ENCODE results near the gene CD300H. TPM values are rescaled to one million over a fixed set of nuclear protein-coding genes. Genes with fewer than 3 reads are reported as not detected.

The CD300H gene
- total RNA-seq, 1 donor from 2014 or later = not detected

GRCh38 chr17:74532115-74532514, 35.2 kb downstream of the CD300H start:
- H4K20me1 ChIP-seq (ENCODE audit: low read depth) = no peaks in the 10 kb centered on the region
- no peak overlapping the region for H3K9ac ChIP-seq
- Mint-ChIP-seq H3K27me3 (ENCODE audit: insufficient read depth, low read depth) (peaks cover 11% of the 10 kb centered on the region), H3K36me3 (no peaks in the 10 kb centered on the region), H3K9me3 (peaks cover 6% of the 10 kb centered on the region), H3K27ac (no peak overlapping the region), H3K4me3 (no peak overlapping the region), H3K4me1 (no peaks in the 10 kb centered on the region)
- H3K27me3 ChIP-seq = peaks cover 23% of the 10 kb centered on the region
- no peak for DNase-seq (ENCODE audit: low spot score)
- H3F3A ChIP-seq (ENCODE audit: low read depth) = no peaks in the 10 kb centered on the region
- no peak overlapping the region for H2AFZ ChIP-seq (replicated peaks)
- no peak overlapping the region for H3K27ac ChIP-seq
- TF ChIP-seq EZH2phosphoT487 (IDR thresholded peaks at IDR 0.05) (no peak), EZH2 (IDR thresholded peaks at IDR 0.05) (no peak), CTCF (IDR thresholded peaks at IDR 0.05) (no peak)
- H3K79me2 ChIP-seq (ENCODE audit: low read depth) = no peaks in the 10 kb centered on the region
- no peak overlapping the region for H3K4me3 ChIP-seq
- no peaks in the 10 kb centered on the region for H3K36me3 ChIP-seq
- H3K9me3 ChIP-seq (ENCODE audit: low read depth) = no peaks in the 10 kb centered on the region
- no peak overlapping the region for H3K4me2 ChIP-seq
- H3K4me1 ChIP-seq = no peaks in the 10 kb centered on the region

DNA sequence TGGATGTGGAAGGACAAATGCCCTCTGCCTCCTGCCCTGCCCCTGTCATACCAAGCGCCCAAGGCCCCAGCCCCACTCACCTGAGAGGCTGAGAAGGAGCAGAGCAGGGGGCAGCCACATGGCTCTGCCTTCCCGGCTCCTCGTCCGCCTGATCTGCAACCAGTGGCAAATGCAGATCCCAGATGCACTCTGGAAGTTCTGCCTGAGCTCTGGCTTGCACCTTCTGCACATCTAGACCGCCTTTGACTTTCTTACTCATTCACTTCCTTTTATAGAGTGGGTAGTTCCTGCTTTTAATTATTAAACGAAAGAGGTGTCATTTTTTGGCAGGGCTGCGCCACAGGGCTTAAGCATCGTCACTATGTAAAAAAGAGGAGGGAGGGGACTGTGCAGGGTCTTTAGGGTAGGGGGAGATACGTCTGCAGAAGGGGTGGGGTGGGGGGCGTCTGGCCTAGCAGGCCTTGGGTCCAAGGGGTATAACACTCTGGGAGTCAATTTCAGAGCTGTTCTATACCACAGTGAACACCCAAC, 36.0 kb downstream of the CD300H start, which contains the start of gene CD300LB:
TSS of gene CD300LB (minus strand) at position 245 of the 531 bp plus-strand sequence. CDS start at position 120, 125 bp downstream.
- Histone ChIP-seq H3K79me2 (ENCODE audit: low read depth) (no peaks in the 10 kb centered on the region), H3K4me3 (no peak within 1 kb of the TSS), H3K36me3 (no peaks in the 10 kb centered on the region), H3K4me2 (no peak within 1 kb of the TSS), H3K27ac (no peak within 1 kb of the TSS), H3K27me3 (peaks cover 17% of the 10 kb centered on the region), H3K9me3 (ENCODE audit: low read depth) (no peaks in the 10 kb centered on the region), H3K9ac (no peak within 1 kb of the TSS), H2AFZ (replicated peaks) (no peak within 1 kb of the TSS), H4K20me1 (ENCODE audit: low read depth) (no peaks in the 10 kb centered on the region), H3F3A (ENCODE audit: low read depth) (no peaks in the 10 kb centered on the region), H3K4me1 (no peaks in the 10 kb centered on the region)
- H3K4me1 Mint-ChIP-seq = no peaks in the 10 kb centered on the region
- H3K27me3 Mint-ChIP-seq (ENCODE audit: insufficient read depth, low read depth) = peaks cover 14% of the 10 kb centered on the region
- no peak within 1 kb of the TSS for H3K4me3 Mint-ChIP-seq
- H3K36me3 Mint-ChIP-seq = no peaks in the 10 kb centered on the region
- H3K27ac Mint-ChIP-seq = no peak within 1 kb of the TSS
- H3K9me3 Mint-ChIP-seq = peaks cover 6% of the 10 kb centered on the region
- no peak for DNase-seq (ENCODE audit: low spot score)
- TF ChIP-seq EZH2phosphoT487 (IDR thresholded peaks at IDR 0.05) = no peak
- TF ChIP-seq EZH2 (IDR thresholded peaks at IDR 0.05) = no peak
- TF ChIP-seq CTCF (IDR thresholded peaks at IDR 0.05) = no peak

GRCh38 chr17:74530831-74531150, 36.5 kb downstream of the CD300H start:
- H3K4me1 ChIP-seq = no peaks in the 10 kb centered on the region
- H3K27ac ChIP-seq = no peak overlapping the region
- Mint-ChIP-seq H3K36me3 (no peaks in the 10 kb centered on the region), H3K4me3 (no peak overlapping the region), H3K9me3 (peaks cover 6% of the 10 kb centered on the region), H3K4me1 (no peaks in the 10 kb centered on the region), H3K27ac (no peak overlapping the region), H3K27me3 (ENCODE audit: insufficient read depth, low read depth) (peaks cover 17% of the 10 kb centered on the region)
- no peak for DNase-seq (ENCODE audit: low spot score)
- no peaks in the 10 kb centered on the region for H3K9me3 ChIP-seq (ENCODE audit: low read depth)
- H3K4me3 ChIP-seq = no peak overlapping the region
- no peaks in the 10 kb centered on the region for H3K36me3 ChIP-seq
- no peak overlapping the region for H3K4me2 ChIP-seq
- no peaks in the 10 kb centered on the region for H3K79me2 ChIP-seq (ENCODE audit: low read depth)
- TF ChIP-seq EZH2phosphoT487 (IDR thresholded peaks at IDR 0.05) = no peak
- TF ChIP-seq EZH2 (IDR thresholded peaks at IDR 0.05) = no peak
- no peak for TF ChIP-seq CTCF (IDR thresholded peaks at IDR 0.05)
- no peak overlapping the region for H2AFZ ChIP-seq (replicated peaks)
- H4K20me1 ChIP-seq (ENCODE audit: low read depth) = no peaks in the 10 kb centered on the region
- H3K27me3 ChIP-seq = peaks cover 14% of the 10 kb centered on the region
- no peaks in the 10 kb centered on the region for H3F3A ChIP-seq (ENCODE audit: low read depth)
- H3K9ac ChIP-seq = no peak overlapping the region

All from neural progenitor cell (in vitro differentiated cells).